Liver (tissue), 9 donors: ENCODE data around the gene TGFB1I1. TPM values are rescaled to one million over a fixed set of nuclear protein-coding genes. Genes with fewer than 3 reads are reported as not detected.

Experiments used
- DNase-seq: peaks from one replicate; pipeline ENCODE4 v3.0.0-alpha.2; 2017; ENCODE audit warnings: low spot score
- H3K27ac ChIP-seq, 2 donors: one replicate each; pipeline ENCODE4 v1.7.0; 2013; ENCODE audit warnings: inconsistent platforms in 2 of 2, low read length in 2 of 2, control low read depth in 1 of 2, low read depth in 1 of 2, mild to moderate bottlenecking in 1 of 2
- H3K27me3 ChIP-seq, 4 donors: one replicate each; pipeline versions ENCODE4 v1.6.1 to v1.7.0; 2013; ENCODE audit warnings: low read length in 3 of 4, inconsistent platforms in 1 of 4, mild to moderate bottlenecking in 1 of 4, moderate library complexity in 1 of 4; ENCODE audit not compliant: control insufficient read depth in 4 of 4, insufficient read depth in 4 of 4
- H3K36me3 ChIP-seq, 4 donors: one replicate each; pipeline versions ENCODE4 v1.6.1 to v1.7.0; 2013; ENCODE audit warnings: low read length in 3 of 4, mild to moderate bottlenecking in 3 of 4, low read depth in 1 of 4, moderate library complexity in 1 of 4; ENCODE audit not compliant: control insufficient read depth in 4 of 4, insufficient read depth in 3 of 4
- H3K4me1 ChIP-seq, 4 donors: one replicate each; pipeline versions ENCODE4 v1.6.1 to v1.7.0; 2013; ENCODE audit warnings: low read length in 3 of 4, mild to moderate bottlenecking in 3 of 4, moderate library complexity in 1 of 4; ENCODE audit not compliant: control insufficient read depth in 4 of 4, insufficient read depth in 4 of 4
- H3K4me3 ChIP-seq, 3 donors: one replicate each; pipeline versions ENCODE4 v1.6.1 to v1.7.0; 2013; ENCODE audit warnings: low read length in 3 of 3, control low read depth in 1 of 3, low read depth in 1 of 3, mild to moderate bottlenecking in 1 of 3
- H3K9ac ChIP-seq, 2 donors: one replicate each; pipeline ENCODE4 v1.7.0; 2013; ENCODE audit warnings: low read length in 2 of 2, mild to moderate bottlenecking in 2 of 2, moderate library complexity in 2 of 2, control low read depth in 1 of 2, low read depth in 1 of 2
- H3K9me3 ChIP-seq, 4 donors: one replicate each; pipeline versions ENCODE4 v1.6.1 to v1.7.0; 2013; ENCODE audit warnings: low read length in 3 of 4; ENCODE audit not compliant: control insufficient read depth in 4 of 4
- ATF3 ChIP-seq: IDR thresholded peaks from 2 replicates; pipeline ENCODE4 v1.6.1; 2016; ENCODE audit warnings: antibody characterized with exemption
- CTCF ChIP-seq: fragments of 150-350 bp; IDR thresholded peaks from 2 replicates; pipeline ENCODE4 v1.5.1; 2017; ENCODE audit warnings: improper control_type of control experiment, low read depth, low read length; ENCODE audit not compliant: missing input control
- EGR1 ChIP-seq, 2 donors: IDR thresholded peaks; 2 replicates each; pipeline ENCODE4 v1.6.1; 2016 to 2018; ENCODE audit warnings: antibody characterized with exemption in 2 of 2, low read depth in 2 of 2
- FOXA1 ChIP-seq: IDR thresholded peaks from 2 replicates; pipeline ENCODE4 v1.6.1; 2016; ENCODE audit warnings: antibody characterized with exemption
- GABPA ChIP-seq, 2 donors: IDR thresholded peaks in 1 of 2; conservative IDR thresholded peaks in 1 of 2; 2 replicates each; pipeline ENCODE4 v1.6.1; 2016; ENCODE audit warnings: antibody characterized with exemption in 2 of 2, mild to moderate bottlenecking in 1 of 2, moderate library complexity in 1 of 2
- HNF4G ChIP-seq: IDR thresholded peaks from 2 replicates; pipeline ENCODE4 v1.6.1; 2016; ENCODE audit warnings: antibody characterized with exemption
- MAX ChIP-seq: IDR thresholded peaks from 2 replicates; pipeline ENCODE4 v1.6.1; 2016; ENCODE audit warnings: antibody characterized with exemption
- RAD21 ChIP-seq, 2 donors: IDR thresholded peaks; 2 replicates each; pipeline ENCODE4 v1.6.1; 2016; ENCODE audit warnings: antibody characterized with exemption in 2 of 2, mild to moderate bottlenecking in 2 of 2
- RXRA ChIP-seq, 2 donors: IDR thresholded peaks; 2 replicates each; pipeline ENCODE4 v1.6.1; 2017 to 2018; ENCODE audit warnings: antibody characterized with exemption in 2 of 2, mild to moderate bottlenecking in 1 of 2
- SP1 ChIP-seq: IDR thresholded peaks from 2 replicates; pipeline ENCODE4 v1.6.1; 2018; ENCODE audit warnings: antibody characterized with exemption, mild to moderate bottlenecking
- TAF1 ChIP-seq: conservative IDR thresholded peaks from 2 replicates; pipeline ENCODE4 v1.6.1; 2016; ENCODE audit warnings: antibody characterized with exemption, mild to moderate bottlenecking
- YY1 ChIP-seq: IDR thresholded peaks from 2 replicates; pipeline ENCODE4 v1.6.1; 2016; ENCODE audit warnings: antibody characterized with exemption, mild to moderate bottlenecking
- WGBS: extraction: QIAGEN DNeasy Blood & Tissue Kit; methylation state at CpG from one replicate; pipeline ENCODE4 v1.1.7; 2013; 5-methylcytosine and 5-hydroxymethylcytosine counted together
- polyA plus RNA-seq, 2 donors: library from polyadenylated mRNA; stranded (reverse) in 1 of 2; unstranded in 1 of 2; fragments of 200-250 nt in 1 of 2; fragments of >200 nt in 1 of 2; fragmentation: Nextera tagmentation in 1 of 2; extraction: Ambion mirVana in 1 of 2; gene quantifications; one replicate each; pipeline versions ENCODE4 v1.2.1 to v1.2.3, GENCODE V29; 2013 to 2015
- total RNA-seq, 2 donors: library from RNA; depleted of rRNA; stranded (reverse); fragments of >200 nt; gene quantifications; one replicate each; pipeline ENCODE4 v1.2.3, GENCODE V29; 2014
- TF ChIP-seq, protein P1 (sequence below): IDR thresholded peaks from 2 replicates; pipeline ENCODE4 v1.6.1; 2016; ENCODE audit warnings: antibody characterized with exemption
- donor health status: healthy.
- donor health status: healthy.
- donor health status: healthy.
- donor health status: healthy.
- donor health status: healthy.

Gene TGFB1I1
- total and polyA plus RNA-seq, 4 donors = 4.2 to 8.3 (median 5.8) TPM

DNA sequence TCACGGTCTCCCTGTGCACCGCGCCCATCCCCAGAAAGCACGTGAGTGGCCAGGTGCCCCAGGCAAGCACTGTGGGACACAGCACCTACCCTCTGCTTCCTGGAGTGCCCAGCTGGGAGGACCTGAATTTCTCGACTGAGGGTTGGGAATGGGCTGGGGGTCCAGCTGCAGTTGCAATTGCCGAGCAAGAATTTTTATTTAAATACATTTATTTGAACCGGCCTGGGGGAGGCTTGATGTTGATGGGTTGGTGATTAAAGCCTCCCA is 17.3 kb downstream of the TGFB1I1 start:
- Histone ChIP-seq H3K36me3 (peaks cover 3 to 35% (median 14%) of the 10 kb centered on the region in 4 donors), H3K9ac (no peak overlapping the region), H3K4me1 (peaks cover 3 to 17% (median 11%) of the 10 kb centered on the region in 4 donors), H3K27ac (no peak overlapping the region), H3K9me3 (no peaks in the 10 kb centered on the region), H3K4me3 (no peak overlapping the region), H3K27me3 (no peaks in the 10 kb centered on the region)
- no peak for DNase-seq
- WGBS = 87% methylated on average over 7 of the region's 7 CpGs
- no peak for TF ChIP-seq MAX
- TF ChIP-seq GABPA (IDR thresholded peaks at IDR 0.05 in 1 of 2, conservative IDR thresholded peaks at IDR 0.05 in 1 of 2) = no peak
- no peak for TF ChIP-seq ATF3
- TF ChIP-seq HNF4G = no peak
- TF ChIP-seq RAD21 (IDR thresholded peaks at IDR 0.05) = no peak
- TF ChIP-seq, protein P1, sequence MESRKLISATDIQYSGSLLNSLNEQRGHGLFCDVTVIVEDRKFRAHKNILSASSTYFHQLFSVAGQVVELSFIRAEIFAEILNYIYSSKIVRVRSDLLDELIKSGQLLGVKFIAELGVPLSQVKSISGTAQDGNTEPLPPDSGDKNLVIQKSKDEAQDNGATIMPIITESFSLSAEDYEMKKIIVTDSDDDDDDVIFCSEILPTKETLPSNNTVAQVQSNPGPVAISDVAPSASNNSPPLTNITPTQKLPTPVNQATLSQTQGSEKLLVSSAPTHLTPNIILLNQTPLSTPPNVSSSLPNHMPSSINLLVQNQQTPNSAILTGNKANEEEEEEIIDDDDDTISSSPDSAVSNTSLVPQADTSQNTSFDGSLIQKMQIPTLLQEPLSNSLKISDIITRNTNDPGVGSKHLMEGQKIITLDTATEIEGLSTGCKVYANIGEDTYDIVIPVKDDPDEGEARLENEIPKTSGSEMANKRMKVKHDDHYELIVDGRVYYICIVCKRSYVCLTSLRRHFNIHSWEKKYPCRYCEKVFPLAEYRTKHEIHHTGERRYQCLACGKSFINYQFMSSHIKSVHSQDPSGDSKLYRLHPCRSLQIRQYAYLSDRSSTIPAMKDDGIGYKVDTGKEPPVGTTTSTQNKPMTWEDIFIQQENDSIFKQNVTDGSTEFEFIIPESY = no peak
- no peak for TF ChIP-seq SP1

DNA sequence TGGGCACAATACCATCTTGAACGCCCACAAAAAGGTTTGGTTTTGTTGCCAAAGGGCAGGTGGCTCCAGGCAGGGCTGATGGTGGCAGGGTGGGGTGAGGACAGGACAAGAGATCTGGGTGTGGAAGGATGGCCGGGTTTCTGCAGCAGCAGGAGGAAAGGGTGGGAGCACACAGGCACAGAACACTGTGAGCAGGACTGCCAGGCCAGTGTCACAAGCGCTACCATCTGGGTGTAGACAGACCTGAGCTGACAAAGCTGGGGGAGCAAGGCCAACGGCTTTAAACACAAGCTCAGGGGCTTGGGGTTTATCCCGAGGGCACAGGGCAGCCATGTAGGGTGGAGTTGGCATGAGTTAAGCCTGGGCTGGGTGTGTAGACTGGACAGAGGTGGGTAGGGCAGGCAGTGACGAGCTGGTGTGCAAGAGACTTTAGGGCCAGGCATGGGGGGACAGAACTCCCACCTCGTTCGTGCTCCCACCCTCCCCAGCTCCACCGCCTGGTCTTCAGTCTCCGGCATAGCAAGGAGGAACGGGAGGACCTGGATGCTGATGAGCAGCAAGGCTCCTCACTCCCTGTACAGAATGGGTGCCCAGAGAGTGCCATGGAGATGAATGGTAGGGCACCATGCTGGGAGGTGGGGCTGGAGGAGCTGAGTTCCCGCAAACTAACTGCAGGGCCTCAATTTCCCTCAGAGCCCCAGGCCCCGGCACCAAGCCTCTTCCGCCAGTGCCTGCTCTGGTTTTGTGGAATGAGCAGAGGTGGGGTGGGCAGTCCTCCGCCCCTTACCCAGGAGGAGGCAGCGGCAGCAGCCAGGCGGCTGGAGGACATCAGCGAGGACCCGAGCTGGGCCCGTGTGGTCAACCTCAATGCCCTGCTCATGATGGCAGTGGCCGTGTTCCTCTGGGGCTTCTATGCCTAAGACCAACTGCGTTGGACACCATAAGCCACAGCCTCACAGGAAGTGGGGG is 17.9 kb downstream of the TGFB1I1 start:
- H3K4me3 ChIP-seq = no peak overlapping the region
- H3K9ac ChIP-seq = no peak overlapping the region
- H3K27ac ChIP-seq = no peak overlapping the region
- H3K9me3 ChIP-seq = no peaks in the 10 kb centered on the region
- H3K4me1 ChIP-seq = peaks cover 3 to 17% (median 11%) of the 10 kb centered on the region in 4 donors
- DNase-seq = no peak
- peaks cover 3 to 35% (median 16%) of the 10 kb centered on the region in 4 donors for H3K36me3 ChIP-seq
- no peak for TF ChIP-seq HNF4G
- TF ChIP-seq ATF3 = no peak
- no peak for TF ChIP-seq FOXA1
- no peak for TF ChIP-seq RXRA (IDR thresholded peaks at IDR 0.05)
- no peak for TF ChIP-seq EGR1 (IDR thresholded peaks at IDR 0.05; ENCODE audit: low read depth in 2 of 2)
- TF ChIP-seq TAF1 = no peak
- TF ChIP-seq, protein P1 = no peak
- no peak for TF ChIP-seq MAX
- TF ChIP-seq YY1 = no peak
- TF ChIP-seq CTCF = no peak
- no peak for TF ChIP-seq SP1
- 93% methylated on average over 22 of the region's 22 CpGs for WGBS
- no peaks in the 10 kb centered on the region for H3K27me3 ChIP-seq
